Naive thymus-derived CD4-positive, alpha-beta T cell (primary cell): ENCODE data around the gene CALD1. TPM values are rescaled to one million over a fixed set of nuclear protein-coding genes. Genes with fewer than 3 reads are reported as not detected.
A peak's percentile ranks its signal among the peaks of the same experiment; 100 is the strongest.

Experiments used
- ATAC-seq: fragments of 150-1000 bp; cut with Tn5 transposase; 2 replicates; pipeline ENCODE4 v1.10.0; 2021; ENCODE audit warnings: mild to moderate bottlenecking, moderate library complexity
- CTCF ChIA-PET: fragments of 350-600 bp; sonication (Branson Sonifier 250); formaldehyde crosslinking; loops from one replicate; lab custom pipeline; 2021; ENCODE audit warnings: antibody characterized with exemption; lab: Charles Lee
- POLR2A ChIA-PET: fragments of 350-600 bp; sonication (Branson Sonifier 250); formaldehyde crosslinking; loops from one replicate; lab custom pipeline; 2021; ENCODE audit warnings: antibody characterized with exemption, inconsistent platforms; lab: Charles Lee
- DNase-seq, 9 donors: peaks; one replicate each; pipeline versions ENCODE4 v3.0.0 to v3.0.0-alpha.2; 2020 to 2022; ENCODE audit warnings: mixed read lengths in 1 of 9
- H3K27ac ChIP-seq: one replicate; pipeline ENCODE4 v1.7.0; 2013; ENCODE audit warnings: mild to moderate bottlenecking, low read depth, low read length, moderate library complexity
- H3K27me3 ChIP-seq, 2 donors: one replicate each; pipeline ENCODE4 v1.7.0; 2013; ENCODE audit warnings: low read length in 2 of 2, mild to moderate bottlenecking in 2 of 2, moderate library complexity in 2 of 2; ENCODE audit not compliant: control insufficient read depth in 2 of 2, insufficient read depth in 2 of 2
- H3K36me3 ChIP-seq, 3 experiments: 1 replicate in 2 of 3; 2 replicates in 1 of 3; pipeline ENCODE4 v1.7.0; 2013; ENCODE audit warnings: low read length in 3 of 3, mild to moderate bottlenecking in 3 of 3, moderate library complexity in 1 of 3; ENCODE audit not compliant: insufficient read depth in 3 of 3, control insufficient read depth in 2 of 3
- H3K4me1 ChIP-seq, 2 donors: one replicate each; pipeline ENCODE4 v1.7.0; 2013; ENCODE audit warnings: low read length in 2 of 2, mild to moderate bottlenecking in 2 of 2, moderate library complexity in 1 of 2; ENCODE audit not compliant: control insufficient read depth in 2 of 2, insufficient read depth in 2 of 2
- H3K4me3 ChIP-seq: 2 replicates; pipeline ENCODE4 v1.7.0; 2013; ENCODE audit warnings: mild to moderate bottlenecking, low read length
- H3K9me3 ChIP-seq, 3 experiments: 1 replicate in 2 of 3; 2 replicates in 1 of 3; pipeline ENCODE4 v1.7.0; 2013; ENCODE audit warnings: low read length in 3 of 3; ENCODE audit not compliant: control insufficient read depth in 2 of 3
- H3K27ac Mint-ChIP-seq, 9 donors: one replicate each; pipeline ENCODE4 v1.8.0; 2020 to 2022; ENCODE audit warnings: mixed read lengths in 9 of 9, mild to moderate bottlenecking in 8 of 9, moderate library complexity in 5 of 9, inconsistent platforms in 2 of 9
- H3K27me3 Mint-ChIP-seq, 5 donors: one replicate each; pipeline ENCODE4 v1.8.0; 2021 to 2022; ENCODE audit warnings: mixed read lengths in 5 of 5, mild to moderate bottlenecking in 1 of 5
- H3K36me3 Mint-ChIP-seq, 5 donors: one replicate each; pipeline ENCODE4 v1.8.0; 2020 to 2022; ENCODE audit warnings: mixed read lengths in 5 of 5, mild to moderate bottlenecking in 3 of 5, inconsistent platforms in 1 of 5
- H3K4me1 Mint-ChIP-seq, 7 donors: one replicate each; pipeline ENCODE4 v1.8.0; 2020 to 2022; ENCODE audit warnings: mixed read lengths in 7 of 7, mild to moderate bottlenecking in 3 of 7, inconsistent platforms in 1 of 7
- H3K4me3 Mint-ChIP-seq, 10 donors: one replicate each; pipeline ENCODE4 v1.8.0; 2020 to 2022; ENCODE audit warnings: mild to moderate bottlenecking in 10 of 10, mixed read lengths in 10 of 10, moderate library complexity in 6 of 10, inconsistent platforms in 2 of 10
- H3K9me3 Mint-ChIP-seq, 11 donors: one replicate each; pipeline ENCODE4 v1.8.0; 2020 to 2022; ENCODE audit warnings: mixed read lengths in 11 of 11, mild to moderate bottlenecking in 4 of 11, inconsistent platforms in 1 of 11, moderate library complexity in 1 of 11
- intact Hi-C, 2 donors: fragments of 100-400 bp; cut with micrococcal nuclease; formaldehyde crosslinking; loops; one replicate each; pipeline ENCODE4 v1.15.1; 2023
- polyA plus RNA-seq, 2 donors: library from polyadenylated mRNA; unstranded; fragments of 300-500 nt; fragmentation: Illumina TruSeq; gene quantifications; one replicate each; pipeline ENCODE4 v1.2.3, GENCODE V29; 2021
- total RNA-seq, 6 experiments: library from RNA in 5 of 6; stranded (reverse) in 5 of 6; gene quantifications; 1 replicate in 5 of 6; 2 replicates in 1 of 6; pipeline ENCODE4 v1.2.3 and lab custom pipeline; 2021 to 2026

The CALD1 gene
- total and polyA plus RNA-seq, 7 experiments from 2014 or later, result 0.27 to 2.0 (median 0.37) TPM; not detected in 1

GRCh38 chr7:134907000-134907399, 127.6 kb downstream of the CALD1 start:
- DNase-seq, result no peak
- ChIA-PET CTCF (no interaction called here), POLR2A (no interaction called here)
- no peak overlapping the region for H3K4me3 ChIP-seq
- Mint-ChIP-seq H3K4me1 (peaks cover 0 to 11% (median 0%) of the 10 kb centered on the region in 7 donors), H3K36me3 (peaks cover 0 to 1% (median 0%) of the 10 kb centered on the region in 5 donors), H3K4me3 (no peak overlapping the region), H3K9me3 (peaks cover 0 to 2% (median 0%) of the 10 kb centered on the region in 11 donors), H3K27ac (peak overlapping the region in 1 of 9 donors; percentile 45), H3K27me3 (no peaks in the 10 kb centered on the region)
- ATAC-seq, result no peak
- H3K36me3 ChIP-seq, result no peaks in the 10 kb centered on the region
- intact Hi-C loops, result no loop called here
- no peaks in the 10 kb centered on the region for H3K4me1 ChIP-seq
- H3K9me3 ChIP-seq, result no peaks in the 10 kb centered on the region
- H3K27ac ChIP-seq, result no peak overlapping the region
- H3K27me3 ChIP-seq, result no peaks in the 10 kb centered on the region

GRCh38 chr7:134907639-134908038, 128.2 kb downstream of the CALD1 start:
- H3K27ac Mint-ChIP-seq, result no peak overlapping the region
- Histone ChIP-seq H3K36me3 (no peaks in the 10 kb centered on the region), H3K27me3 (no peaks in the 10 kb centered on the region), H3K4me3 (no peak overlapping the region), H3K4me1 (no peaks in the 10 kb centered on the region), H3K27ac (no peak overlapping the region), H3K9me3 (no peaks in the 10 kb centered on the region)
- ChIA-PET POLR2A (no interaction called here), CTCF (no interaction called here)
- ATAC-seq, result no peak
- intact Hi-C loops, result no loop called here
- peaks cover 0 to 11% (median 0%) of the 10 kb centered on the region in 7 donors for H3K4me1 Mint-ChIP-seq
- H3K9me3 Mint-ChIP-seq, result peaks cover 0 to 2% (median 0%) of the 10 kb centered on the region in 11 donors
- H3K36me3 Mint-ChIP-seq, result peaks cover 0 to 4% (median 0%) of the 10 kb centered on the region in 5 donors
- H3K4me3 Mint-ChIP-seq, result no peak overlapping the region
- no peaks in the 10 kb centered on the region for H3K27me3 Mint-ChIP-seq
- no peak for DNase-seq

- ChIA-PET POLR2A (no interaction called here), CTCF (no interaction called here)
- H3K4me1 ChIP-seq, result no peaks in the 10 kb centered on the region
- Mint-ChIP-seq H3K4me1 (peaks cover 0 to 11% (median 0%) of the 10 kb centered on the region in 7 donors), H3K27me3 (no peaks in the 10 kb centered on the region), H3K9me3 (peaks cover 0 to 2% (median 0%) of the 10 kb centered on the region in 11 donors), H3K36me3 (peaks cover 0 to 4% (median 0%) of the 10 kb centered on the region in 5 donors), H3K4me3 (no peak overlapping the region), H3K27ac (peak overlapping the region in 1 of 9 donors; percentile 33)
- no peaks in the 10 kb centered on the region for H3K27me3 ChIP-seq
- no peak overlapping the region for H3K4me3 ChIP-seq
- no peak overlapping the region for H3K27ac ChIP-seq
- H3K9me3 ChIP-seq, result no peaks in the 10 kb centered on the region
- ATAC-seq (no peak), DNase-seq (no peak)
- H3K36me3 ChIP-seq, result no peaks in the 10 kb centered on the region
- intact Hi-C loops, result no loop called here
Observed at GRCh38 chr7:134908289-134908688, 128.9 kb downstream of the CALD1 start.

GRCh38 chr7:134910214-134910890, 130.9 kb downstream of the CALD1 start:
- POLR2A ChIA-PET, result no interaction called here
- H3K27ac ChIP-seq, result no peak overlapping the region
- no peaks in the 10 kb centered on the region for H3K27me3 Mint-ChIP-seq

GRCh38 chr7:134910968-134911367, 131.5 kb downstream of the CALD1 start:
- no peak for ATAC-seq
- no peak for DNase-seq
- peaks cover 0 to 4% (median 0%) of the 10 kb centered on the region in 5 donors for H3K36me3 Mint-ChIP-seq
- intact Hi-C loops, result no loop called here
- no peak overlapping the region for H3K4me3 Mint-ChIP-seq
- no peak overlapping the region for H3K27ac Mint-ChIP-seq
- Histone ChIP-seq H3K27me3 (no peaks in the 10 kb centered on the region), H3K9me3 (no peaks in the 10 kb centered on the region), H3K4me1 (no peaks in the 10 kb centered on the region), H3K36me3 (no peaks in the 10 kb centered on the region), H3K4me3 (no peak overlapping the region), H3K27ac (no peak overlapping the region)
- ChIA-PET CTCF (no interaction called here), POLR2A (no interaction called here)
- peaks cover 0 to 11% (median 0%) of the 10 kb centered on the region in 7 donors for H3K4me1 Mint-ChIP-seq
- no peaks in the 10 kb centered on the region for H3K27me3 Mint-ChIP-seq
- peaks cover 0 to 2% (median 0%) of the 10 kb centered on the region in 11 donors for H3K9me3 Mint-ChIP-seq

More at GRCh38 chr7:134910214-134910890, 130.9 kb downstream of the CALD1 start:
- Histone ChIP-seq H3K9me3 (no peaks in the 10 kb centered on the region), H3K27me3 (no peaks in the 10 kb centered on the region), H3K4me1 (no peaks in the 10 kb centered on the region), H3K4me3 (no peak overlapping the region), H3K36me3 (no peaks in the 10 kb centered on the region)
- ATAC-seq, result no peak
- H3K27ac Mint-ChIP-seq, result no peak overlapping the region
- peaks cover 0 to 11% (median 0%) of the 10 kb centered on the region in 7 donors for H3K4me1 Mint-ChIP-seq
- peaks cover 0 to 4% (median 0%) of the 10 kb centered on the region in 5 donors for H3K36me3 Mint-ChIP-seq
- intact Hi-C loops, result no loop called here
- H3K9me3 Mint-ChIP-seq, result peaks cover 0 to 2% (median 0%) of the 10 kb centered on the region in 11 donors
- H3K4me3 Mint-ChIP-seq, result no peak overlapping the region
- CTCF ChIA-PET, result no interaction called here
- DNase-seq, result no peak

GRCh38 chr7:134916171-134916883, 136.9 kb downstream of the CALD1 start:
- no peak overlapping the region for H3K27ac ChIP-seq
- Mint-ChIP-seq H3K4me1 (no peaks in the 10 kb centered on the region), H3K27me3 (no peaks in the 10 kb centered on the region), H3K27ac (no peak overlapping the region), H3K4me3 (no peak overlapping the region), H3K36me3 (peaks cover 0 to 4% (median 0%) of the 10 kb centered on the region in 5 donors), H3K9me3 (no peaks in the 10 kb centered on the region)
- CTCF ChIA-PET, result interaction anchor here (0.5 kb wide), 1 partner anchor 160 kb away, joined by 3 read pairs; no protein-coding TSS in a partner anchor
- no peak for DNase-seq
- no peaks in the 10 kb centered on the region for H3K9me3 ChIP-seq
- no peaks in the 10 kb centered on the region for H3K4me1 ChIP-seq
- no peak overlapping the region for H3K4me3 ChIP-seq
- POLR2A ChIA-PET, result no interaction called here
- intact Hi-C loops, result no loop called here
- no peaks in the 10 kb centered on the region for H3K27me3 ChIP-seq
- H3K36me3 ChIP-seq, result no peaks in the 10 kb centered on the region
- no peak for ATAC-seq
